Endothelial cell of umbilical vein (primary cell): ENCODE measurements around the gene HLA-DPA1. TPM values are rescaled to one million over a fixed set of nuclear protein-coding genes. Genes with fewer than 3 reads are reported as not detected.

Source experiments
- BruUV-seq: library from RNA; stranded (reverse); fragments of 400-500 nt; replicated peaks from 2 replicates; lab custom pipeline; 2021; lab: Mats Ljungman, UMichigan
- CTCF ChIA-PET: fragments of 300-600, 350-600 bp; sonication (Branson Sonifier 250); formaldehyde crosslinking; loops from one replicate; lab custom pipeline; 2021; ENCODE audit warnings: antibody characterized with exemption, inconsistent platforms; lab: Charles Lee
- POLR2A ChIA-PET: fragments of 300-600, 350-600 bp; sonication (Branson Sonifier 250); formaldehyde crosslinking; loops from one replicate; lab custom pipeline; 2021; ENCODE audit warnings: antibody characterized with exemption, inconsistent platforms; lab: Charles Lee
- DNase-seq: peaks from one replicate; pipeline ENCODE4 v3.0.0-alpha.2; 2011; ENCODE audit warnings: low read depth, low spot score
- FAIRE-seq: peaks from 2 replicates; lab custom pipeline; 2011; peaks lifted over from hg19 to GRCh38; lab: Jason Lieb, UNC
- H2AFZ ChIP-seq: 2 replicates; pipeline ENCODE4 v1.6.0; 2012; ENCODE audit warnings: low read depth, low read length, control low read depth, inconsistent platforms
- H3K27ac ChIP-seq: 2 replicates; pipeline ENCODE4 v1.5.1; 2011; ENCODE audit warnings: low read depth, mild to moderate bottlenecking, control low read depth, low read length, moderate library complexity; ENCODE audit not compliant: insufficient read depth
- H3K27me3 ChIP-seq, 2 experiments: 2 replicates each; pipeline versions ENCODE4 v1.6.0 to v1.6.1; 2011; ENCODE audit warnings: low read length in 2 of 2, mixed read lengths in 1 of 2; ENCODE audit not compliant: control insufficient read depth in 2 of 2, insufficient read depth in 2 of 2
- H3K36me3 ChIP-seq, 2 experiments: 2 replicates in 1 of 2; 3 replicates in 1 of 2; pipeline ENCODE4 v1.5.1; 2011; ENCODE audit warnings: low read length in 2 of 2, mild to moderate bottlenecking in 1 of 2, moderate library complexity in 1 of 2; ENCODE audit not compliant: control insufficient read depth in 2 of 2, insufficient read depth in 2 of 2; ENCODE audit errors: extremely low read depth in 1 of 2
- H3K4me1 ChIP-seq: 3 replicates; pipeline ENCODE4 v1.5.1; 2011; ENCODE audit warnings: mild to moderate bottlenecking, low read length; ENCODE audit not compliant: control insufficient read depth, insufficient read depth; ENCODE audit errors: extremely low read depth
- H3K4me2 ChIP-seq: 2 replicates; pipeline ENCODE4 v1.6.1; 2011; ENCODE audit warnings: low read length, control low read depth, mixed read lengths; ENCODE audit not compliant: insufficient read depth
- H3K4me3 ChIP-seq, 3 experiments: fragments of 200-600 bp in 1 of 3; sonication (generic), shearing (Covaris generic) in 1 of 3; replicated peaks in 1 of 3; 2 replicates each; pipeline ENCODE4 v1.5.1; 2011 to 2016; ENCODE audit warnings: control low read depth in 3 of 3, low read length in 3 of 3, mild to moderate bottlenecking in 2 of 3, inconsistent platforms in 1 of 3, low read depth in 1 of 3, moderate library complexity in 1 of 3; ENCODE audit not compliant: insufficient read depth in 1 of 3
- H3K79me2 ChIP-seq: 2 replicates; pipeline ENCODE4 v1.6.0; 2012; ENCODE audit warnings: low read length, inconsistent platforms; ENCODE audit not compliant: control insufficient read depth, insufficient read depth
- H3K9ac ChIP-seq: replicated peaks from 2 replicates; pipeline ENCODE3; 2011; ENCODE audit warnings: low read length, control low read depth; ENCODE audit not compliant: insufficient read depth; ENCODE audit errors: extremely low read depth
- H3K9me1 ChIP-seq: replicated peaks from 3 replicates; pipeline ENCODE4 v1.6.0; 2011; ENCODE audit warnings: mild to moderate bottlenecking, low read length; ENCODE audit not compliant: control insufficient read depth, insufficient read depth; ENCODE audit errors: extremely low read depth
- H3K9me3 ChIP-seq: replicated peaks from 2 replicates; pipeline ENCODE4 v1.5.1; 2012; ENCODE audit warnings: low read length, inconsistent platforms; ENCODE audit not compliant: control insufficient read depth, insufficient read depth
- H4K20me1 ChIP-seq: replicated peaks from 2 replicates; pipeline ENCODE3; 2011; ENCODE audit warnings: mild to moderate bottlenecking, low read length; ENCODE audit not compliant: control insufficient read depth, insufficient read depth; ENCODE audit errors: extremely low read depth
- CTCF ChIP-seq, 2 donors: IDR thresholded peaks; 1 replicate in 1 of 2; 2 replicates in 1 of 2; pipeline ENCODE4 v1.5.1; 2011; ENCODE audit warnings: low read length in 2 of 2, mild to moderate bottlenecking in 2 of 2, moderate library complexity in 2 of 2, control low read depth in 1 of 2, inconsistent platforms in 1 of 2, low read depth in 1 of 2; ENCODE audit not compliant: insufficient read depth in 1 of 2; ENCODE audit errors: extremely low read depth in 1 of 2
- EZH2 ChIP-seq: IDR thresholded peaks from 2 replicates; pipeline ENCODE4 v1.6.1; 2012; ENCODE audit warnings: borderline replicate concordance, low read depth, mild to moderate bottlenecking, moderate library complexity, low read length, inconsistent platforms; ENCODE audit not compliant: severe bottlenecking
- FOS ChIP-seq: IDR thresholded peaks from 2 replicates; pipeline ENCODE4 v1.6.1; 2011; ENCODE audit warnings: mild to moderate bottlenecking, low read length, moderate library complexity, borderline replicate concordance; ENCODE audit not compliant: insufficient read depth
- GATA2 ChIP-seq: IDR thresholded peaks from 2 replicates; pipeline ENCODE4 v1.7.0; 2011; ENCODE audit warnings: low read depth, mild to moderate bottlenecking, moderate library complexity, mixed read lengths, low read length; ENCODE audit not compliant: insufficient read length, insufficient read depth
- JUN ChIP-seq: IDR thresholded peaks from 2 replicates; pipeline ENCODE4 v1.6.1; 2011; ENCODE audit warnings: borderline replicate concordance, low read depth; ENCODE audit not compliant: insufficient read length, insufficient read depth
- MAX ChIP-seq: IDR thresholded peaks from 2 replicates; pipeline ENCODE4 v1.6.1; 2011; ENCODE audit not compliant: insufficient read depth, insufficient read length
- MYC ChIP-seq: IDR thresholded peaks from one replicate; pipeline ENCODE4 v1.6.1; 2011; ENCODE audit warnings: mild to moderate bottlenecking, low read depth, low read length
- POLR2A ChIP-seq: IDR thresholded peaks from 2 replicates; pipeline ENCODE4 v1.6.1; 2012; ENCODE audit warnings: low read depth, mild to moderate bottlenecking, control low read depth, low read length
- POLR2AphosphoS5 ChIP-seq: IDR thresholded peaks from 2 replicates; pipeline ENCODE4 v1.6.1; 2012; ENCODE audit warnings: low read depth, mild to moderate bottlenecking, control low read depth, low read length, moderate library complexity; ENCODE audit not compliant: insufficient read depth
- dilution Hi-C: fragments of 300-500 bp; cut with MboI; formaldehyde crosslinking; loops from one replicate; pipeline ENCODE4 v1.15.0; 2019; ENCODE audit warnings: low sequenced_read_pairs; ENCODE audit not compliant: extremely low pct_ligation_motif_present
- intact Hi-C: fragments of 100-400 bp; cut with micrococcal nuclease; formaldehyde crosslinking; loops from one replicate; pipeline ENCODE4 v1.10.0; 2022
- polyA plus RNA-seq, 4 experiments: library from polyadenylated mRNA; depleted of rRNA in 3 of 4; stranded (reverse) in 3 of 4; unstranded in 1 of 4; fragments of >200 nt; gene quantifications; 2 replicates each; pipeline versions ENCODE4 v1.2.1 to v1.2.3, GENCODE V29; 2011 to 2012; ENCODE audit warnings: missing spikeins in 1 of 4
- total RNA-seq: library from RNA; stranded (reverse); gene quantifications from 2 replicates; pipeline ENCODE4 v1.2.3, GENCODE V29; 2021

The HLA-DPA1 gene
- total and polyA plus RNA-seq, 2 donors (not counting 3 experiments of a cell fraction or from before 2014, with no cell fraction given): 23.2 TPM; not detected in 1

DNA sequence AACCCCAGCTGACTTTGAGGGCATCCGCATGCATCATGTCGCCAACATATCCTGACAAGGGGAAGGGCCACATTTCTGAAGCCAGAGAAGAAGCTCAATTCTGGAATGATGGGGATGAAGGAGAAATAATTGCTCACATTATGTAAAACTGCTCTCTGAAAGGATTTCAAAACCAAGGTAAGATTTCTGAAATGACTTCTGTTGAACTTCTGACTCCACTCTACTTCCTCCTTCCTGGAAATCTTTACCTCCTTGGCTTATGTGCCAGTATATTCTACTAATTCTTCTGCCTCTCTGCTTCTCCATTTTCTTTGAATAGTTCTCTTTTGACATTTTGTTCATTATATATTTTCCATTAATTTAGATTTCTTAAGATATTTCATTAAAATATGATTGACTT is 34.2 kb upstream of the HLA-DPA1 start:
- Histone ChIP-seq H3K27me3 (peaks cover 25 to 41% of the 10 kb centered on the region in 2 experiments), H4K20me1 (no peaks in the 10 kb centered on the region), H3K4me3 (no peak overlapping the region), H3K9ac (no peak overlapping the region), H3K9me3 (no peaks in the 10 kb centered on the region), H3K4me1 (no peaks in the 10 kb centered on the region), H3K27ac (no peak overlapping the region), H2AFZ (no peak overlapping the region), H3K36me3 (no peaks in the 10 kb centered on the region), H3K79me2 (no peaks in the 10 kb centered on the region), H3K9me1 (no peaks in the 10 kb centered on the region), H3K4me2 (no peak overlapping the region)
- intact Hi-C loops: no loop called here
- ChIA-PET POLR2A (no interaction called here), CTCF (no interaction called here)
- TF ChIP-seq POLR2AphosphoS5: no peak
- TF ChIP-seq EZH2: no peak
- no peak for TF ChIP-seq FOS
- no peak for TF ChIP-seq POLR2A
- no peak for TF ChIP-seq GATA2
- no peak for TF ChIP-seq JUN
- TF ChIP-seq MYC: no peak
- no peak for TF ChIP-seq CTCF (IDR thresholded peaks at IDR 0.05; ENCODE audit: extremely low read depth in 1 of 2, insufficient read depth in 1 of 2, low read depth in 1 of 2, low read length in 2 of 2)
- TF ChIP-seq MAX: no peak
- no peak for FAIRE-seq
- no peak for DNase-seq
- dilution Hi-C loops: no loop called here
- BruUV-seq: no TSS peak
